HG02885 (cell line): Measurements from ENCODE around the gene SOX5.
A peak's percentile ranks its signal among the peaks of the same experiment; 100 is the strongest.

Experiments used
- ATAC-seq: cut with Tn5 transposase; IDR thresholded peaks from one replicate; pipeline ENCODE4 v1.9.1; 2021; ENCODE audit warnings: mild to moderate bottlenecking; ENCODE audit not compliant: unreplicated experiment, poor library complexity

Gene SOX5

DNA sequence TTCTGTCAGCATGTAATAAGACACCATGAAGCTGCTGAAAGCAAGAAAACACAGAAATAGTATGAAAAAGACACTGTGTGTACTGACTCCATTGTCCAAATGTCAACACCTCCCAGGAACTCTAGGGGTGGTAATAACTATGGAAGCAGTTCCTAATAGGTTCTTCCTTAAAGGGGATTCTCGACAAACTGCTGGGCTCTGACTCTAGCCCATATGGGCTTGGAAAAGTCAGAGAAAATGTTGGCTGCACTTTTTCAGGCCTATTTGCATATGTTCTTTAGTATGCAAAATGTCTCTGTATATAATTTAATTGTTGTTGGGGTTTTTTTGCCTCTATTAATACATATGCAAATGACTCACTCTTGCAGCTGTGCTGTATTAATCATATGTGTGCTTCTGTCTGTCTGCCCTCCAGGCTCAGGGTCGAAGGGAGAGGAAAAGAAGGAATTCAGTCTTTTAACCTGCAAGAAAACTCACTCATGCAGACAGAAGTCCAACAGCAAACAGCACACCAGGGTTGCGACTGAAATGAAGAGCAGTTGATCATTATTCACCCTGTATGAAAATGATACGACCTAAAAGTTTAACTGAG is 317.6 kb downstream of the SOX5 start:
- ATAC-seq: no peak

DNA sequence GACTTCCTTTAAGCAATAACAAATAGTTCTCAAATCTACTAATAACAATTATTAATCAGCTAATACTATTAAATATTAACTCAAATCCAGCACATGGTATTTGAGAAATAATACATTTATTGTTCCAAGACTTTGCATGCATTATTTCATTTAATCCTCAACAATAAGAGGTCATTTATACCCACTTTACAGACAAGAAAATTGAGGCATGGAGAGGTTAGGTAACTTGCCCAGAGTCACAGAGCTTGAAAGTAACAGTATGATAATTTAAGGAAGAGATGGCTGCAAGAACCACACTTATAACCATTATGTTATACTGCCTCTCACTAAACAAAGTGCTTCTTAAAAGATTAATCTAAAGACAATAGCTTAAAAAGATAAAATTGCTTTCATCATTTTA is 318.9 kb downstream of the SOX5 start:
- ATAC-seq: no peak

DNA sequence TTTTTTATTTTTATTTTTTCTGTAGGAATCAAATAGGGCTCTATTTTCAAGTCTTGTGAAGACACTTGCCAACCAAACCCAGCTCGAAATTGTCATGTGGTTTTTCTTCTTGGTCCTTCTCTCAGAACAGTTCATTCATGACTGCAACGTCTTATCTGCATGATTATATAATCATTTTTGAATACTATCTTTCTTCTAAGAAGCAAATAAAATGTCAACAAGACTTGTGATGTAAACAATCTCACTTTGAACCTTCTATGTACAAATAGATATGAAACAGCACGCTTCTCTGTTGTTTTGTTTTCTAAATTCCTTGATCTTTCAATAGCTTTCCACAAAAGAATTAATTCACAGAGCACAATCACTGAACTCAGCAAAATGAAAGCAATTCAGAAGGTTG is 320.7 kb downstream of the SOX5 start:
- ATAC-seq: no peak

DNA sequence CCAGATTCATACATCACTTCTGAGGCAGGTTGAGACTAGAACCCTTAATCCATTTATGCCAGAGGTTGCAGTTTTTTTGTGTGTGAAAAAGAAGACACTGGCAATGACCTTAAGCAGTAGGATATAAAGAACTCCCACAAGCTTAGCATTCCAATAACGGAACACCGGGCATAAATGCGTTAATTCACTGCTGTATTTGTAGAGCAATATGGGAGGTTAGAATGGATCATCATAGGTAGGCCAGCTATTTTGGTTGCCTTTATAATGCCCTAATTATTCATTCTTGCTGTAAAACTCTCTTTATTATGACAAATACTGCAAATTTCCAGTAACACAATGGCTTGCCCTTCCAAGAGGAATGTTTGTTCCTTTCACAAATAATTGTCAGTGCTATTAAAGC is 322.7 kb downstream of the SOX5 start:
- no peak for ATAC-seq

DNA sequence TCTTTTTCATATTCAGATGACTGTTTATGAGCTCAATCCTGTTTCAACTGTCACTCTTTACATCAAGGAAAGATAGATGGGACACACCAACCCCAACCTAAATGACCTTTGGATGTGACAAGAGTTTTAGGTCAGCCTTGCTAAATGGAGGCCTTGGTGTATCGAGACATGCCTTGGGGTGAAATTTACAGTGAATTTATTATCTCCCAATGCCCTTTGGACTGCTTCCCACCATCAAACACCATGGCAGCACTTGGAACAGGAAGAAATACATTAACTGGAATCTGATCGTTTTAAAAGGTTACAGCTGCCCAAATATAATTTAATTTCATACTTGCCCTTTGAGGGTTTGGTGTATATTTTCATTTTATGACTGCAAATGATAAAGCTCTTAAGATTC is 327.6 kb downstream of the SOX5 start:
- ATAC-seq: no peak

DNA sequence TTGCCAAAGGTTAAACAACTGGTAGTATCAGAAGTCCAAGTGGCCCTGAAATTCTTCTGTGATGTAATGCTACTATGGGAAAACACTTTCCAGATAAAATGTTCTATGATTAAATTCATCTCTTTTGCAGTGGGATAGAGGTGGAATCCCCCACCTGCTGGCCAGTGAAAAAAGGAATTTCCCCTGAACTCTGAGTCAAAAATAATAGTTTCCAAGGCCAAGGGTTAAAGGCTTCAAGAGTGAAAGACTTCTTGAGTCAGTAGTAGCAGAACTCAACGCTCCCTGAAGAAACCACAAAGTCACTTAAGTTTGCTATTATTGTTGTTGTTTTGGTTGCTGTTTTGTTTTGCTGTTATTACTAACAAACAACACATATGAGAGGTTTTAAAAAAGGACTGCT is 330.8 kb downstream of the SOX5 start:
- ATAC-seq: no peak

DNA sequence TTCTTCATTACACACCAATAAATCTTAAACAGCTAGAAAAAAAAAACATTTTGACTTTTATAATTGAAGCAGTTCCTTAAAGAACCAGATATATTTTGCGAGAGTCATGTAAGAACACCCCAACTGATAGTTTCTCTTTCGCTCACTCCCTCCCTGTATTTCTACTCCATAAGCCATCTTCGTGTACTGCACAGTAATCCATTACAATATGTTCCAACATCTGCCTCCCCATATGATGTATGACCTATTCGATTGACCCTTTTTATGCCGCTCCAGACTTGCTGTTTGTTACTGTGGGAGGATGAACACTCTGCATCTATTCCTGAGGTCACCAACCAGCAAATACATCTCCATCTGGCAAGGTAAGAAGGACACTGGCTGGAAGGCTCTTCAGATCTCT is 331.7 kb downstream of the SOX5 start:
- no peak for ATAC-seq

DNA sequence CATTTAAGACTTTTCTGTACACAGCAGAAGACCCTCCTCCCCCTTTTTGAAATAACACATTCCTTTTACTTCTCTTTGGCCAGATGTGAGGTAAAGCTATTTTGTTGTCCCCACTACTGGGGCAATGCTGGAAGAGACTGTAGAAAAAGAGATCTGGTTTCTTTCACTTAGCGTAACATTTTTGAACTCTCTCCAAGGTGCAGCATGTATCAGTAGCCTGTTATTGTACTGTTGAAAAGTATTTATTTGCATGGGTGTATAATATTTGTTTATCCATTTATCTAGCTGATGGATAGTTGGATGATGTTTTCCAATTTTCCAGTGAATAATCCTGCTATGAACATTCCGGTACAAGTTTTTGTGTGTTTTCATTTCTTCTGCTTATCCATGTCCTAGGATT is 335.2 kb downstream of the SOX5 start:
- ATAC-seq: no peak

DNA sequence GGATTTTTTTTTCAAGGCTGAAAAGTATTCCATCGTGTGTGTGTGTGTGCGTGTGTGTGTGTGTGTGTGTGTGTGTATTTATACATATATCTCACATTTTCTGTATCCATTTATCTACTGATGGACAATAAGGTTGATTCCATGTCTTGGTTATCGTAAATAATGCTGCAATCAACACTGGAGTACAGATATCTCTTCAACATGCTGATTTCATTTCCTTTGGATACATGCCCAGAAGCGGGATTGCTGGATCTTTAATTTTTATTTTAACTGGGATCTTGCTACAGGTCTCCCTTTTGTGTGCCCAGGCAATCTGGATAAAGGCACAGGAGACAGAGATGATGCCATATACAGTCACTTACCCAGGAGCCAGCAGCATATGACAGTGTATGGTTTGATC is 338.1 kb downstream of the SOX5 start:
- ATAC-seq: no peak

DNA sequence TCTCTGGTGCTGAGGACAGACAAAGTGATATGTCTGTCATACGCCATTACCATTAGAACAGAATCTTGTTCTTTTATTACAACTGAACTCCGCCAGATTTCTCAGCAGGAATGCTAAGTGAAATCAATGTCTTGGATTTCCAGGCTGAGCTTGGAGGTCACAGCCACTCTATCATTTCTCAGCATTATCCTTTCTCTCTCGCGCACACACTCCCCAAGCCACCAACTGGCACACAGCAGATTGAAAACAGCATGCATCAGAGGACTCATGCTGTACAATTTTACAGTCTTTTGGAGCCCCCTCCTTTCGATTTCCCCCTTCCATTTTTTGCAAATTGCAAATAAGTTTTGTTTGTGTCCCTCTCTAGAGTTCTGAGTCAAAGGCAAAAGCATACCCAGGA is 348.6 kb downstream of the SOX5 start:
- ATAC-seq: no peak

DNA sequence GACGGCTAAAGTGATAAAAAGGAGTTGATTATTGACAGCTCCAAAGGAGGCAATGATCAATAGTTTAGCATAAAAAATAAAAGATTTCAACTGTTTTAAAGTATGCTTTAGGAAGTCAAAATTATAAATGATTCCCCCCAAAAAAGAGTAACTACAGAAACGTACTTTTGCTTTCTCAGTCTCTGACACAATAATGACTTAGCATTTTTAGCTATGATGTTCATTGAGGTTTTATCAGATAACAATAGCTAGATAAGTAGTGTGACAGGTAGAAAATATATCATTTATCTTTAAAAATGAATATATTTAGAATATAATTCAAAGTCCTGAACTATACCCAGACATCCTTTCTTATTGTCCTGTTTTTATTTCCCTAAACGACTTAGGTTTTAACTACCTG is 352.9 kb downstream of the SOX5 start:
- no peak for ATAC-seq

DNA sequence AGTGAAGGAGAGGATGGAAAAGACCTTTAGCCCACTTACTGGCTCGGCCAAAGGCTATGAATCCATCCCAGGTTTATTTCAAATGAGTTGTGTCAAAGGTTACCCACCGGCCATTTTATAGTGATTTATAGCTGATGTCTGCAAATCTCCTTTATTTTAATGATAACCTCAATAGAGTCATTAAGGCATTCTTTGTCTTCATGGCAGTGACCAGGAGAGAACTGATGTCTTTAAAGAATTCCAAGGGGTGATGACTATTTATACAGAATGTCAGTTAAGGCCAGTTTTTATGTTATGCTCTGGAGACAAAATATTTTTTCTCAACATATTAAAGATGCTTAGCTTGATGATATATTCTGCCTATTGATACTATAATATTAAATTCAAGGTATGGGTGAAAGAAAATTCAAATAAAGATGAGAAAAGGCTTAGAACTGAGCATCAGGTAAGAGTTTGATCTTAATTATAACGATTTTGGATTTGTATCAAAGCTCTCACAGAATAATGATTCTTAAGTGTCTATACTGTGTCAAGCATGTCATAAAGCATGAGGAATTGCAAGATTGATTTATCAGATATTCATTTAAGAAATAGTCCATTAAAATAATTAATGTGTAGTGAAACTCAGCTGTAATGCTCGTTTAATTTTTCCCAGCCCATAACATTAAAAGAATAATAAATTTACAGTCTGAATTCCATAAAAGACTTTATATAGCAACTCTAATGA is 361.5 kb downstream of the SOX5 start:
- no peak for ATAC-seq

DNA sequence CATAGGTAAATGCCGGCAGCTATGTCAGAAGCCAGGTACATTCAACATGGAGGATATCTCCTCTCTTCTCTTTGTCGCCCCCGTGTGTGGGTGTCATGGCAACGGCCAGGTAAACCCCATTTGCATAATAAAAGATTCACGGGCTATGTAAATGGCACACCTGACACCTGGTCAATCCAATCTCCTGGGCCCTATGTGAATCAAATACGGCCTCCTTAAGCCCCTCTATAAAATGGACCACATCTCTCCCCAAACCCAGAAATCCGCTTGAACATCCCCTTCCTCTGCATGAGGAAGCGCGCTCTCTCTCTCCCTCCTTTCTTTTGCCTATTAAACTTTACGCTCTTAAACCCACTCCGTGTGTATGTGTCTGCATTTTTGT is 363.7 kb downstream of the SOX5 start:
- no peak for ATAC-seq

DNA sequence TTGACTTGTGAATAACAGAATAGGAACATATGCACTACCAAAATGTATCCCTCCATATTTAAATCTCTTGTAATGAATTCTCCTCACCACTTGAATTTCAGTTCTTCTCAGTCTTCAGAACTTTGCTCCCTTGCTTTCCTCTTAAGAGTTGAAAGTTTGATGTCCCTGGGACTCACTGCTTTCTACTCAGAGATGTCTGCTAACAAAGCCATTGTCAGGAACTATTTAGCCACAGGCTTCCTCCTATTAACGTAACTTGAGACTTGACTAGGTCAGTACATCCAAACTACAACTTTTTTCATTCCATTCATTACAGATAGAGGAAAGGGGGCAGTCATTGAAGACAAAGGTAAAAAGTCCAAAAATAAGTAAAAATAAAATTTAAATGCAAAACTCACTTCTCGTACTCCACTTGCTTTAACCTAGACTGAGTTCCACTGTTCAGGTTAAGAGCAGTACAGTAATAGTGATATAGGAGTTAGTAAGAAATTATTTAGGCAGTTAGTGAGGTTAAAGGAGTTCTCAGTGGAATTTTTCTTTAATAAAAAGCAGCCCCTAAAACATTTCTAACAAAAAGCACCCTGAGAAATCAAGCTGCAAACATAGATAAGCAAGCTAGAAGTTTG is 364.2 kb downstream of the SOX5 start:
- no peak for ATAC-seq

DNA sequence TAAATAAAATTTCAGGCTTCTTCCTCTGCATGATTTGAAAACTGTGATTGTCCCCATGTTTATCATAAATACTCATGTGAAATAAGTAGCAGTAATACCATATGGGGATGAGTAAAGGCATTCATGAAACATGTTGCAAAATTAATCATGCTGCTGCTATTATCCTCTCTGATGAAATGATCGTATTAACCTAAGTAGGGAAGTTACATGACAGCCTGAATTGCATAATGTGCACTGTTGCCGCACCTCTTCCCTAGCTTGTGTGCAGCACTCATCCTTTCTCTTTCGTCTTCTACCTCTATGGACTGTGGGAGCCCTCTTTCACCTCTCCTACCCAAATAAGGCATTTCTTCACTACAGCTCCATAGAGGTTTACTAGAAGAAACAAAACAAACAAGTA is 367.6 kb downstream of the SOX5 start:
- no peak for ATAC-seq

DNA sequence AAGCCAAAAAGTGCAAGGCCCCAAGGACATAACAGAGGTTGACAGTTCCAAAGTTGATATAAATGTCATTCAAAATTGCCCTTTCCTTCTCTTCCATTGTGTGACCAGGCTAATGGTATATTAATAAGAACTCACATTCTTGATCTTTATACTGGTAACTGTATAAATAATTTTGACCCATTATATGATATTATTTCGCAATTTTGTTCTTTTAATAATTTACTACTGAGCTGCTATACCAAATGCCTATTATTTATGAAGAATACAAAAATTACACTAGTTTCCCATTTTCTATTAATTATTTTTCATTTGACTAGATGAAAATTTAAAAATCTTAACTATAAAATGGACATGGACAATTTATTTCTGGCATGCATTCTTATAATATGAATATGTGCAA is 370.2 kb downstream of the SOX5 start:
- ATAC-seq: no peak

DNA sequence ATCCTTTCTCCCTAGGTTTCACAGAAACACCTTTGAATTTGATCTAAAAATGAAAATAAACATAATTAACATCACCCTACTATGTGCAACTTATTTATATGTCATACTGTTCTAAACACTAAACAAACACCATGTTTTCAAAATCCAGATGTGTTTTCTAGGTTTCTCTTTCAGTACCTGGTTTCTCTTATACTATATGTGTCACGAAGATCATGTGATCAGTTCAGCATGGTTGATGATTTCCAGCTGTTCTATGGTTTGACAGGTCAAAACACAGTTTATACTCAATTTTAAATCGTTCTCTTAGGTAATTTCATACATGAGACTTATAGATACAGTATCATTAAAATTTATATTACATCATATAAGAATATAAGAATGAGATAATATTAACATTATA is 373.1 kb downstream of the SOX5 start:
- peak; percentile 45 for ATAC-seq

DNA sequence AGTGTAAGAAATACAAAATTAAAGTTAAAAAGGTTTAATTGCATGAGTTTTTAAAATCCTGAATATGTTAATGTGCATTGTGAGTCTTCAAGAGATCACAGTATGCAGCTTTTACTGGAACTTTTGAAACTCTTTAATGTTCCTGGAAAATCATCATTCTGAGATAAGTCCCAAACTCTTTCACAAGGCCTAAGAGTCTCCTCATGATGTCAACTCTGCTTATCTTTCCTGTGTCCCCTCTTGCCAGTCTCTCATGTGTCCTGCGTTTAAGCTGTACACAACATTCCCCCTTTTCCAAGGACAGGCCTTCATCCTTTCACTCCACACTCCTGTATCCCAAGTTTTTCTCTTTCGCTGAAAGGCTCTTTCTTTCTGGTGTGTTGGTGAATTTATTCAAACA is 380.1 kb downstream of the SOX5 start:
- no peak for ATAC-seq

DNA sequence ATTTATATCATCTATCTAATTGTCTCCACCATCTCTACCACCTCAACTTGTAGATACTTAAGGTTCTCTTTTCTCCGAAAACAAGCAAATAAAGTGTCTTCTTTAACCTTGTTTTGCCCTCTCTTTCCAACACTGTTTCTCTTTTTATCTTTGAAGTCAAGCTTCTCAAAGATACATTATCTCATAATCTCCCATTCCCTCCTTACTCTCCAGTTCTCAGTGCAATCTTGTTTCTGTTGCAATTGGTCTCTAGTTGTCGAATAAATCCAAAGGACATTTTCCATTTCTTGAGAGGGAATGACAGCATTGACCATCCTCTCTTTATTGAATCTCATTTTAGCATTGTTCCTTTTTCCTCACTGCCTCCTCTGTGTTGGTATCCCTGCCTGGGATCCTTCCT is 383.3 kb downstream of the SOX5 start:
- ATAC-seq: no peak

DNA sequence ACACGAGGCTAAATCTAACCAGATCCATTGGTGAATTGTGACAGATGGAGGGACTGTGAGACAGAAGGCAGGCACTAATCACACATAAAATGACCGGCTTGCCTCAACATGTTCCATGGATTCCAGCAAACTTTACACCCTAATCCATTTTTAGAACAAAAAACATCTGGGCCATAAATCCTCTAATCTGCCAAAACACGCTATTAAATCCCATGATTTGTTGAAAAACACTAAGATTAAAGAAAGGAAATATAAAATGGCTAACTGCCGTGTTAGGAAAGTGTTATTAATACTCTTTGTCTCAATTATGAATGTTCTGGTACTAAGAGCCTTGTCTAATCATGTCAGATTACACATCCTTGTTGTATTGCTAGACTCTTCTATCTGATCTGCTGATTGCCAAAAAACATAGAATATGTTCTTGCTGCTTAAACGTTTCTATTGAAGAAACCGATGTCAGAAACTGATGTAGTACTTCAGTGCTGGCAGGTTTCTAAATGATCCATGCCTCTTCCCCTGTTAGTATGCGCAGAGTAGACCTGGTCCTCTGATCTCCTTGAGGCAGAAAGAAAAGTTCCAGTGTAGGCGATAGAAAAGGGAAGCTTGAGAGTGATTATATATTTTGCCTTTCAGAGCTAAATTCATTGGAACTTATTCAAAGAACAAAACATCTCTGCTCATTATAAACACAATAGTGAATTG is 384.9 kb downstream of the SOX5 start:
- ATAC-seq: no peak
